HG03066 (cell line): ENCODE measurements around the gene LDLRAP1.
"Not testable (repeated sequence)": the region's sequence is repeated elsewhere in the genome, so short reads cannot be mapped to it uniquely, and the experiment has no call there.

Experiments
- ATAC-seq: cut with Tn5 transposase; IDR thresholded peaks from one replicate; pipeline ENCODE4 v1.9.1; 2021; ENCODE audit warnings: low read depth; ENCODE audit not compliant: unreplicated experiment

The LDLRAP1 gene

GRCh38 chr1:25572708-25573590 lies 29.5 kb downstream of the LDLRAP1 start:
- ATAC-seq, result no peak

GRCh38 chr1:25573591-25573930 lies 30.2 kb downstream of the LDLRAP1 start:
- no peak for ATAC-seq

- ATAC-seq, result no peak
Observed at GRCh38 chr1:25573961-25574360, 30.6 kb downstream of the LDLRAP1 start.

GRCh38 chr1:25575191-25575590 lies 31.8 kb downstream of the LDLRAP1 start:
- no peak for ATAC-seq

- no peak for ATAC-seq
Observed at GRCh38 chr1:25576459-25577133, 33.2 kb downstream of the LDLRAP1 start.

GRCh38 chr1:25577134-25577920 lies 33.9 kb downstream of the LDLRAP1 start:
- ATAC-seq, result no peak

- ATAC-seq, result no peak
Observed at GRCh38 chr1:25579292-25580252, 36.2 kb downstream of the LDLRAP1 start.

- no peak for ATAC-seq
Observed at GRCh38 chr1:25580927-25581326, 37.5 kb downstream of the LDLRAP1 start.

- no peak for ATAC-seq
Observed at GRCh38 chr1:25581764-25582163, 38.4 kb downstream of the LDLRAP1 start.

- ATAC-seq, result no peak
Observed at GRCh38 chr1:25583519-25584370, 40.3 kb downstream of the LDLRAP1 start.

- ATAC-seq, result no peak
Observed at GRCh38 chr1:25586181-25586588, 42.8 kb downstream of the LDLRAP1 start.

- ATAC-seq, result no peak
Observed at GRCh38 chr1:25587290-25587689, 43.9 kb downstream of the LDLRAP1 start.

GRCh38 chr1:25588224-25588623 lies 44.8 kb downstream of the LDLRAP1 start:
- ATAC-seq, result not testable (repeated sequence)

GRCh38 chr1:25588786-25589185 lies 45.4 kb downstream of the LDLRAP1 start:
- ATAC-seq, result not testable (repeated sequence)

GRCh38 chr1:25590096-25590824 lies 46.9 kb downstream of the LDLRAP1 start:
- no peak for ATAC-seq

- ATAC-seq, result no peak
Observed at GRCh38 chr1:25593861-25594260, 50.5 kb downstream of the LDLRAP1 start.

GRCh38 chr1:25594971-25595370 lies 51.6 kb downstream of the LDLRAP1 start:
- no peak for ATAC-seq

- not testable (repeated sequence) for ATAC-seq
Observed at GRCh38 chr1:25596641-25597040, 53.2 kb downstream of the LDLRAP1 start.
